ENCODE measurements around the gene SPRN.
A peak's percentile ranks its signal among the peaks of the same experiment; 100 is the strongest.
"Not testable (repeated sequence)": the region's sequence is repeated elsewhere in the genome, so short reads cannot be mapped to it uniquely, and the experiment has no call there.

Gene SPRN

GRCh38 chr10:133386951-133387350, 37.5 kb downstream of the SPRN start:
- not testable (repeated sequence) for DNase-seq (ENCODE audit: low read depth)

- DNase-seq (ENCODE audit: low read depth) = no peak
Observed at GRCh38 chr10:133385214-133385613, 39.2 kb downstream of the SPRN start.

GRCh38 chr10:133384071-133384470, 40.4 kb downstream of the SPRN start:
- no peak for DNase-seq (ENCODE audit: low read depth)

GRCh38 chr10:133383551-133383950, 40.9 kb downstream of the SPRN start:
- DNase-seq (ENCODE audit: low read depth) = no peak

GRCh38 chr10:133381036-133381435, 43.4 kb downstream of the SPRN start:
- DNase-seq (ENCODE audit: low read depth) = no peak

- no peak for DNase-seq (ENCODE audit: low read depth)
Observed at GRCh38 chr10:133379801-133380666, 44.4 kb downstream of the SPRN start.

- DNase-seq (ENCODE audit: low read depth) = peak; percentile 53
Observed at GRCh38 chr10:133379152-133379800, 45.1 kb downstream of the SPRN start, which contains the start of gene PAOX. Gene PAOX (plus strand): TSS chr10:133379262. CDS start chr10:133379317, 55 bp downstream.

- DNase-seq (ENCODE audit: low read depth) = peak; percentile 49
Observed at GRCh38 chr10:133378251-133379096, 46.0 kb downstream of the SPRN start.

GRCh38 chr10:133377818-133378250, 46.6 kb downstream of the SPRN start:
- DNase-seq (ENCODE audit: low read depth) = no peak

GRCh38 chr10:133377025-133377817, 47.2 kb downstream of the SPRN start:
- DNase-seq (ENCODE audit: low read depth) = no peak

- DNase-seq (ENCODE audit: low read depth) = not testable (repeated sequence)
Observed at GRCh38 chr10:133376183-133376582, 48.2 kb downstream of the SPRN start.

GRCh38 chr10:133375357-133376115, 48.9 kb downstream of the SPRN start:
- no peak for DNase-seq (ENCODE audit: low read depth)

GRCh38 chr10:133373174-133374090, 51.0 kb downstream of the SPRN start, which contains the start of gene ECHS1:
Gene ECHS1 (minus strand): TSS chr10:133373354. CDS start chr10:133373333, 21 bp downstream.
- DNase-seq (ENCODE audit: low read depth) = peak; percentile 90

- no peak for DNase-seq (ENCODE audit: low read depth)
Observed at GRCh38 chr10:133372507-133372906, 51.9 kb downstream of the SPRN start.

All from activated T-cell treated with anti-CD3 and anti-CD28 coated beads for 24 hours (primary cell).